ENCODE data around the gene MT4. TPM values are rescaled to one million over a fixed set of nuclear protein-coding genes. Genes with fewer than 3 reads are reported as not detected.

The MT4 gene
- total and polyA plus RNA-seq, 2 experiments from 2014 or later, result not detected

DNA sequence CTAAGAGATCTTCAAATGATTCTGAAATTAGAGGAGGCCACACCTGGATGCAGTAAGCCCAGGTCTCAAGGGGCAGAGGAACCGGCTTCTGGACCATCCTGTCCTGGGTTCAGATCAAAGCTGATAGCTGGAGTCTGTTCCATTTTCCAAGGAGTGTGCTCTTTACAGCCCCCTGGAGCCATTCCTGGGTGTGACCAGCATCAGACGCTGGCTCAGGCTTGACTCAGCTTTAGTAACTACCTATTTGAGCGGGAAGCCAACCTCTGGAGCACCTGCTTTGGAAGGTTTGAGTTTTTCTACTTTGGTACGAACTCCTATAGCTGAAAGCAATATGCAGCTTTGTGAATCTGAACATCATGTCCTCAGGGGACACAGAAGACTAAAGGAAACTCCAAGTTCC lies 32.2 kb upstream of the MT4 start:
- in situ Hi-C loops (cut with MboI), result no loop called here
- H3K4me3 ChIP-seq, result no peak overlapping the region

DNA sequence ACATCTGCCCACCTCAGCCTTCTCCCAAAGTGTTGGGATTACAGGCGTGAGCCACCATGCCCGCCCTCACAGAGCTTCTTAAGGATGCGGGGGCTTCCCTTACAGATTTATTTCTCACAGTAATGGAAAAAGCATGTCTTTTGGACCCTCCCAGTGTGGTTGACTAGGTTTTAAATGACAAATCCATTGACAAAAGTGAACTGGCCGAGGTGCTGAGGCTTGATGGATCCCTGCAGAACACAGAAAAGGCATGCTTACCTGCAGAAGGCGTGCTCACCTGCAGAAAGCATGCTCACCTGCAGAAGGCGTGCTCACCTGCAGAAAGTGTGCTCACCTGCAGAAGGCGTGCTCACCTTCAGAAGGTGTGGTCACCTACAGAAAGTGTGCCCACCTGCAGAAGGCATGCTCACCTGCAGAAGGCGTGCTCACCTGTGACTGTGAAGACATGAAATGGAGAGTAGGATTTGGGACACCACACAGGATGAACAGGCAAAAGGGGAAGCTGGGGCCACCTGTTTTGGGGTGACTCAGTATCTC lies 30.0 kb upstream of the MT4 start:
- no peaks in the 10 kb centered on the region for H3F3A ChIP-seq (ENCODE audit: insufficient read depth)
- H3K4me1 ChIP-seq (ENCODE audit: insufficient read depth), result no peaks in the 10 kb centered on the region
- no peaks in the 10 kb centered on the region for H3K36me3 ChIP-seq (ENCODE audit: low read depth)
- WGBS, 2 experiments (ENCODE audit: low coverage in 1 of 2, low lambda C conversion rate in 2 of 2, missing lambda C conversion rate in 2 of 2), result 59 to 61% methylated on average over 8 of the region's 8 CpGs
- H3K79me2 ChIP-seq (ENCODE audit: insufficient read depth), result no peaks in the 10 kb centered on the region
- DNase-seq, result no peak
- no peak overlapping the region for H2AFZ ChIP-seq
- TF ChIP-seq EZH2phosphoT487 (IDR thresholded peaks at IDR 0.05; ENCODE audit: insufficient read depth, low read depth), result no peak
- no peak for TF ChIP-seq EZH2 (IDR thresholded peaks at IDR 0.05; ENCODE audit: insufficient read depth, poor library complexity, severe bottlenecking)
- H4K20me1 ChIP-seq (ENCODE audit: insufficient read depth), result no peaks in the 10 kb centered on the region
- H3K27me3 ChIP-seq (replicated peaks; ENCODE audit: insufficient read depth), result peaks cover 4% of the 10 kb centered on the region; the same call in 1 of the 2 replicates
- no peak overlapping the region for H3K4me2 ChIP-seq (ENCODE audit: unreplicated experiment)
- no peaks in the 10 kb centered on the region for H3K9me3 ChIP-seq (ENCODE audit: low read depth)
- no peak overlapping the region for H3K4me3 ChIP-seq
- in situ Hi-C loops (cut with MboI), result no loop called here
- H3K27ac ChIP-seq, result no peak overlapping the region
- no peaks in the 10 kb centered on the region for H3K9me2 ChIP-seq (ENCODE audit: insufficient read depth)
- no peak overlapping the region for H3K9ac ChIP-seq

More for the DNA sequence above, 32.2 kb upstream of the MT4 start:
- Histone ChIP-seq H3K4me1 (ENCODE audit: insufficient read depth) (no peaks in the 10 kb centered on the region), H3K79me2 (ENCODE audit: insufficient read depth) (no peaks in the 10 kb centered on the region), H2AFZ (no peak overlapping the region), H3K27ac (no peak overlapping the region), H3K9me2 (ENCODE audit: insufficient read depth) (no peaks in the 10 kb centered on the region), H4K20me1 (ENCODE audit: insufficient read depth) (no peaks in the 10 kb centered on the region), H3K27me3 (replicated peaks; ENCODE audit: insufficient read depth) (peaks cover 4% of the 10 kb centered on the region; the same call in 1 of the 2 replicates), H3K4me2 (ENCODE audit: unreplicated experiment) (no peak overlapping the region), H3F3A (ENCODE audit: insufficient read depth) (no peaks in the 10 kb centered on the region), H3K9ac (no peak overlapping the region), H3K36me3 (ENCODE audit: low read depth) (no peaks in the 10 kb centered on the region), H3K9me3 (ENCODE audit: low read depth) (no peaks in the 10 kb centered on the region)
- TF ChIP-seq EZH2phosphoT487 (IDR thresholded peaks at IDR 0.05; ENCODE audit: insufficient read depth, low read depth) (no peak), EZH2 (IDR thresholded peaks at IDR 0.05; ENCODE audit: insufficient read depth, poor library complexity, severe bottlenecking) (no peak)
- WGBS, 2 experiments (ENCODE audit: low coverage in 1 of 2, low lambda C conversion rate in 2 of 2, missing lambda C conversion rate in 2 of 2), result 69 to 70% methylated on average over 4 of the region's 4 CpGs
- no peak for DNase-seq

DNA sequence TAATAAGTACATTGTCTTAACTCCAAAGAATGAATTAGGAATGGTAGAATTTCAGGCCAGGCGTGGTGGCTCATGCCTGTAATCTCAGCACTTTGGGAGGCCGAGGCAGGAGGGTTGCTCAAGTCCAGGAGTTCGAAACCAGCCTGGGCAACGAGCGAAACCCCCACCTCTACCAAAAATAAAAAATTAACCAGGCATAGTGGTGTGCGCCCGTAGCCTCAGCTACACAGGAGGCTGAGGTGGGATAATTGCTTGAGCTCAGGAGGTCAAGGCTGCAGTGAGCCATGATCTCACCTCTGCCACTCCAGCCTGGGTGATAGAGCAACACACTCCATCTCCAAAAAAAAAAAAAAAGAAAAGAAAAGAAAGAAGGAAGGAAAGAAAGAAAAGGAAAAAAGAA lies 26.5 kb upstream of the MT4 start:
- H3K4me1 ChIP-seq (ENCODE audit: insufficient read depth), result no peaks in the 10 kb centered on the region
- H3K9me3 ChIP-seq (ENCODE audit: low read depth), result no peaks in the 10 kb centered on the region
- H3K27ac ChIP-seq, result no peak overlapping the region
- WGBS, 2 experiments (ENCODE audit: low coverage in 1 of 2, low lambda C conversion rate in 2 of 2, missing lambda C conversion rate in 2 of 2), result 80 to 85% methylated on average over 7 of the region's 7 CpGs
- H3K4me3 ChIP-seq, result no peak overlapping the region
- in situ Hi-C loops (cut with MboI), result no loop called here
- DNase-seq, result no peak
- no peak overlapping the region for H3K9ac ChIP-seq
- H3F3A ChIP-seq (ENCODE audit: insufficient read depth), result no peaks in the 10 kb centered on the region
- no peaks in the 10 kb centered on the region for H4K20me1 ChIP-seq (ENCODE audit: insufficient read depth)
- H3K27me3 ChIP-seq (replicated peaks; ENCODE audit: insufficient read depth), result peaks cover 4% of the 10 kb centered on the region; the same call in 1 of the 2 replicates
- H3K79me2 ChIP-seq (ENCODE audit: insufficient read depth), result no peaks in the 10 kb centered on the region
- H3K4me2 ChIP-seq (ENCODE audit: unreplicated experiment), result no peak overlapping the region
- no peaks in the 10 kb centered on the region for H3K36me3 ChIP-seq (ENCODE audit: low read depth)
- H2AFZ ChIP-seq, result no peak overlapping the region
- H3K9me2 ChIP-seq (ENCODE audit: insufficient read depth), result no peaks in the 10 kb centered on the region
- no peak for TF ChIP-seq EZH2 (IDR thresholded peaks at IDR 0.05; ENCODE audit: insufficient read depth, poor library complexity, severe bottlenecking)
- no peak for TF ChIP-seq EZH2phosphoT487 (IDR thresholded peaks at IDR 0.05; ENCODE audit: insufficient read depth, low read depth)

DNA sequence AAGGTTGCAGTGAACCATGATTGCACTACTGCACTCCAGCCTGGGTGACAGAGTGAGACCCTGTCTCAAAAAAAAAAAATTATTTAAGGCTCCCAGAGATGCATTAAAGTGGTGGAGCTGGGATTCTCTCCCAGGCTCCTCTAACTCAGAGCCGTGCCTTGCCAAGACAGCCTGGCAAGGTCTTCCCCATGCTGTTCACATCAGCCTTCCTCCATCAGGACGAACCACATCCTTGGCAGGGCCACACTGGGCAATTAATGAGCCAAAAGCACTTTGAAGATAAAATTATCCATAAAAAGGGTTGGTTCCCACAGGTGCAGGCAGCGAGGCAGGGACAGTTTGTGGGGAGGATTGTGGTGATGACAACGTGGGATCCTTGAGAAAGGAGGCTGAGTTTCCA lies 25.2 kb upstream of the MT4 start:
- H3K9me2 ChIP-seq (ENCODE audit: insufficient read depth), result no peaks in the 10 kb centered on the region
- H3K27me3 ChIP-seq (replicated peaks; ENCODE audit: insufficient read depth), result no peaks in the 10 kb centered on the region; the same call in 1 of the 2 replicates
- no peak for TF ChIP-seq EZH2phosphoT487 (IDR thresholded peaks at IDR 0.05; ENCODE audit: insufficient read depth, low read depth)
- TF ChIP-seq EZH2 (IDR thresholded peaks at IDR 0.05; ENCODE audit: insufficient read depth, poor library complexity, severe bottlenecking), result no peak
- no peaks in the 10 kb centered on the region for H3F3A ChIP-seq (ENCODE audit: insufficient read depth)
- no peaks in the 10 kb centered on the region for H4K20me1 ChIP-seq (ENCODE audit: insufficient read depth)
- H3K79me2 ChIP-seq (ENCODE audit: insufficient read depth), result no peaks in the 10 kb centered on the region
- no peaks in the 10 kb centered on the region for H3K36me3 ChIP-seq (ENCODE audit: low read depth)
- WGBS, 2 experiments (ENCODE audit: low coverage in 1 of 2, low lambda C conversion rate in 2 of 2, missing lambda C conversion rate in 2 of 2), result 13 to 20% methylated on average over 4 of the region's 4 CpGs
- H3K4me2 ChIP-seq (ENCODE audit: unreplicated experiment), result no peak overlapping the region
- no peak for DNase-seq
- H3K4me1 ChIP-seq (ENCODE audit: insufficient read depth), result no peaks in the 10 kb centered on the region
- no peaks in the 10 kb centered on the region for H3K9me3 ChIP-seq (ENCODE audit: low read depth)
- no peak overlapping the region for H3K4me3 ChIP-seq
- in situ Hi-C loops (cut with MboI), result no loop called here
- no peak overlapping the region for H3K27ac ChIP-seq
- no peak overlapping the region for H2AFZ ChIP-seq
- H3K9ac ChIP-seq, result no peak overlapping the region
